Naive thymus-derived CD8-positive, alpha-beta T cell (primary cell): ENCODE data around the gene LYZL6. TPM values are rescaled to one million over a fixed set of nuclear protein-coding genes. Genes with fewer than 3 reads are reported as not detected.
A peak's percentile ranks its signal among the peaks of the same experiment; 100 is the strongest.

Source experiments
- ATAC-seq, 2 donors: fragments of 150-1000 bp; cut with Tn5 transposase in 1 of 2; sonication (Bioruptor Pico), chemical (Tn5 transposase) in 1 of 2; 1 replicate in 1 of 2; 2 replicates in 1 of 2; pipeline ENCODE4 v1.10.0; 2021; ENCODE audit warnings: mild to moderate bottlenecking in 2 of 2, moderate library complexity in 2 of 2
- POLR2A ChIA-PET: fragments of 350-600 bp; sonication (Branson Sonifier 250); formaldehyde crosslinking; loops from one replicate; lab custom pipeline; 2021; ENCODE audit warnings: antibody characterized with exemption; lab: Charles Lee
- DNase-seq, 10 donors: peaks; one replicate each; pipeline versions ENCODE4 v3.0.0 to v3.0.0-alpha.2; 2020 to 2022
- H3K27ac Mint-ChIP-seq, 10 donors: one replicate each; pipeline ENCODE4 v1.8.0; 2020 to 2022; ENCODE audit warnings: mild to moderate bottlenecking in 10 of 10, mixed read lengths in 10 of 10, moderate library complexity in 4 of 10, inconsistent platforms in 1 of 10
- H3K27me3 Mint-ChIP-seq, 5 donors: one replicate each; pipeline ENCODE4 v1.8.0; 2021 to 2022; ENCODE audit warnings: mixed read lengths in 5 of 5
- H3K36me3 Mint-ChIP-seq, 3 donors: one replicate each; pipeline ENCODE4 v1.8.0; 2020 to 2022; ENCODE audit warnings: mixed read lengths in 3 of 3, mild to moderate bottlenecking in 2 of 3, inconsistent platforms in 1 of 3
- H3K4me1 Mint-ChIP-seq, 4 donors: one replicate each; pipeline ENCODE4 v1.8.0; 2021 to 2022; ENCODE audit warnings: mixed read lengths in 4 of 4
- H3K4me3 Mint-ChIP-seq, 10 donors: one replicate each; pipeline ENCODE4 v1.8.0; 2020 to 2022; ENCODE audit warnings: mild to moderate bottlenecking in 10 of 10, mixed read lengths in 10 of 10, moderate library complexity in 6 of 10, inconsistent platforms in 1 of 10
- H3K9me3 Mint-ChIP-seq, 9 donors: one replicate each; pipeline ENCODE4 v1.8.0; 2020 to 2022; ENCODE audit warnings: mixed read lengths in 9 of 9, mild to moderate bottlenecking in 3 of 9, inconsistent platforms in 1 of 9, moderate library complexity in 1 of 9
- polyA plus RNA-seq, 3 donors: library from polyadenylated mRNA; unstranded; fragments of 300-500 nt; fragmentation: Illumina TruSeq; gene quantifications; one replicate each; pipeline ENCODE4 v1.2.3, GENCODE V29; 2021
- total RNA-seq, 8 experiments: library from RNA in 2 of 8; stranded (reverse) in 2 of 8; gene quantifications; one replicate each; pipeline ENCODE4 v1.2.3 and lab custom pipeline; 2021 to 2026

Gene LYZL6
- total and polyA plus RNA-seq, 5 experiments from 2014 or later, result not detected

DNA sequence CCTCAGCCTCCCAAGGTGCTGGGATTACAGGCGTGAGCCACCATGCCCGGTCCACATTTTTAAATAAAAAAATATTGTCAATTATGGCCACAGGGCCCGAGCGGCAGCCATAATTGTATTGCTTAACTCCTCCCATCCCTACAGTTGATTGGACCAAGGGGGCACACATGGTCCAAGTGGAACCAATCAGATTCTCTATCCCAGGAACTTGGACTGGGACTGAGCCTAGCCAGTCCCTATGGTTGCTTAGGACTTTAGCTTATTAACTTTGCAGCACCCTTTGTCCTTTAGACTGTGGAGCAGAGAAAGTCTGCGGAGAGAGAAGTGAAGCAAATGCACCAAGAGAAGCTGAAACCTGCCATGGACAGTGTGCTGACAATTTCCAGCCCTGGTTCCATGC lies 7.5 kb downstream of the LYZL6 start:
- no peak for ATAC-seq
- peaks cover 0 to 2% (median 0%) of the 10 kb centered on the region in 4 donors for H3K4me1 Mint-ChIP-seq
- POLR2A ChIA-PET, result no interaction called here
- no peak for DNase-seq
- H3K36me3 Mint-ChIP-seq, result no peaks in the 10 kb centered on the region
- H3K4me3 Mint-ChIP-seq, result no peak overlapping the region
- no peaks in the 10 kb centered on the region for H3K9me3 Mint-ChIP-seq
- H3K27ac Mint-ChIP-seq, result no peak overlapping the region
- no peaks in the 10 kb centered on the region for H3K27me3 Mint-ChIP-seq

DNA sequence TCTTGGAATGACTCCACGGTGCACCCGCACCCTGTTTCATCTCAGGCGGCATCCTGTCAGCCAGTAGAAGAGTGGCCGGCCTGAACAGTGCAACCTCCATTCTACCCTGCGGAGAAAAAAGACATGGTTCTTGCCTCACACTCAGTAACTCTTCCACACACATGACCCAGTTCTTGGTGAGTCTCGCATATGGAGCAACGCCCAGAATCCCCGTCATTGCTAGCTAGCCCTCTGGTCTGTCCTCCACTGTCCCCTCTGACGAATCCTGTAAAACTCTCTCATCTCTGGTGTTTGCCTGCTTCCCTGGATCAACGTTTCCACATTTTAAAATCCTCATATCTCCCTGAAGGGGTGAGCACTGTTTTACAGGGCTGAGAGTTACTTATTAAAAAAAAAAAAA lies 8.8 kb downstream of the LYZL6 start:
- Mint-ChIP-seq H3K4me1 (peaks cover 7 to 15% (median 11%) of the 10 kb centered on the region in 4 donors), H3K27ac (no peak overlapping the region)
- POLR2A ChIA-PET, result no interaction called here

DNA sequence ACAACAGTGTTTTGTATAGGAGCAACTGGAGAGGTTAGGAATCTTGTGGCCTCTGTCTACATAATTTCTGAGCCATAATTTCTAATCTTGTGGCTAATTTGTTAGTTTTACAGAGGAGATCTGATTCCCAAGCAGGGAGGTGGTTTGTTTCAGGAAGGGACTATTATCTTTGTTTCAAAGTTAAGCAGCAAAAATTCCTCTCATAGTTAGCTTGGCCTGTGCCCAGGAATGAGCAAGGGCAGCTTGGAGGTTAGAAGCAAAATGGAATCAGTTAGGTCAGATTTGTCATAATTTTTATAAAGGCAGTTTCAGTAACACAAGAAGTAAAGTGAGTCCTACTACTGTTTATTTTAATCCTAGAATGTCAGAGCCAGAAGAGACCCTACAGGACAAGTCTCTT lies 10.9 kb downstream of the LYZL6 start:
- H3K36me3 Mint-ChIP-seq, result no peaks in the 10 kb centered on the region

More for the DNA sequence above, 8.8 kb downstream of the LYZL6 start:
- ATAC-seq (no peak), DNase-seq (no peak)
- no peak overlapping the region for H3K4me3 Mint-ChIP-seq
- no peaks in the 10 kb centered on the region for H3K36me3 Mint-ChIP-seq
- no peaks in the 10 kb centered on the region for H3K9me3 Mint-ChIP-seq
- no peaks in the 10 kb centered on the region for H3K27me3 Mint-ChIP-seq

DNA sequence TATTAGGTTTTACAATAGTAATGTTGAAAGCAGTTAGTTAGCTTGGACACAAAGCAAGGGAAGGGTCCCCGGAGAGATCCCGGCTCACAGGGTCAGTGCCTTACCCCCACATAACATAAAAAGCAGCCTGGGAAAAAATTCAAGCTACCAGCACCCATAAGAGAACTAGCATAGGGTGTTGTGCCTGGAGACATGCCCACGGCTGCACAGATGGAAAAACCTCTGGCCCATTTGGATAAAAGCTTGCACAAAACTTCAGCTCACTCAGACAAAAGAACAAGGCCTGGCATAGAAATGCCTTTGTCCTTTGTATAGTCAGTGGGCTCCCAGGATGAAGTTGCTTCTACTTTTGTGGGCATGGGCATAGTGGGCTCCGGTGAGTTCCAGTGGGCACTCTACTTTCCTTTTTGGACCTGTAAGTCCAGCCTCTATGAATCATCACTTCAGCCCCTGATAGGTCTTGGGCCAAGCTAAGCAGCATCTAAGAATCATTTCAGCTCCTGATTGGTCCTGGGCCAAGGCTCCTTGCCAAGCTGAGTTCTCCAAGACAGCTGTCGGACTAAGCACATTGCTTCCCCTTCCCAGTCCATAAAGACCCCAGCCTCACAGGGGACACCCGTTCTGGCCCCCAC lies 11.6 kb downstream of the LYZL6 start:
- Mint-ChIP-seq H3K4me1 (peaks cover 7 to 19% (median 13%) of the 10 kb centered on the region in 4 donors), H3K36me3 (no peaks in the 10 kb centered on the region), H3K27ac (no peak overlapping the region), H3K27me3 (peaks cover 0 to 5% (median 0%) of the 10 kb centered on the region in 5 donors), H3K9me3 (no peaks in the 10 kb centered on the region), H3K4me3 (peak overlapping the region in 2 of 10 donors; percentile 24 to 33)
- POLR2A ChIA-PET, result interaction anchor here (1.0 kb wide), 1 partner anchor 12 kb away, joined by 4 read pairs; no protein-coding TSS in a partner anchor
- ATAC-seq, result no peak
- no peak for DNase-seq

More for the DNA sequence above, 10.9 kb downstream of the LYZL6 start:
- POLR2A ChIA-PET, result interaction anchor here (1.0 kb wide), 1 partner anchor 13 kb away, joined by 4 read pairs; no protein-coding TSS in a partner anchor
- peaks cover 7 to 19% (median 13%) of the 10 kb centered on the region in 4 donors for H3K4me1 Mint-ChIP-seq
- no peak overlapping the region for H3K4me3 Mint-ChIP-seq
- H3K27me3 Mint-ChIP-seq, result peaks cover 0 to 5% (median 0%) of the 10 kb centered on the region in 5 donors
- no peak for DNase-seq
- H3K27ac Mint-ChIP-seq, result peak overlapping the region in 1 of 10 donors; percentile 15
- no peaks in the 10 kb centered on the region for H3K9me3 Mint-ChIP-seq
- no peak for ATAC-seq

DNA sequence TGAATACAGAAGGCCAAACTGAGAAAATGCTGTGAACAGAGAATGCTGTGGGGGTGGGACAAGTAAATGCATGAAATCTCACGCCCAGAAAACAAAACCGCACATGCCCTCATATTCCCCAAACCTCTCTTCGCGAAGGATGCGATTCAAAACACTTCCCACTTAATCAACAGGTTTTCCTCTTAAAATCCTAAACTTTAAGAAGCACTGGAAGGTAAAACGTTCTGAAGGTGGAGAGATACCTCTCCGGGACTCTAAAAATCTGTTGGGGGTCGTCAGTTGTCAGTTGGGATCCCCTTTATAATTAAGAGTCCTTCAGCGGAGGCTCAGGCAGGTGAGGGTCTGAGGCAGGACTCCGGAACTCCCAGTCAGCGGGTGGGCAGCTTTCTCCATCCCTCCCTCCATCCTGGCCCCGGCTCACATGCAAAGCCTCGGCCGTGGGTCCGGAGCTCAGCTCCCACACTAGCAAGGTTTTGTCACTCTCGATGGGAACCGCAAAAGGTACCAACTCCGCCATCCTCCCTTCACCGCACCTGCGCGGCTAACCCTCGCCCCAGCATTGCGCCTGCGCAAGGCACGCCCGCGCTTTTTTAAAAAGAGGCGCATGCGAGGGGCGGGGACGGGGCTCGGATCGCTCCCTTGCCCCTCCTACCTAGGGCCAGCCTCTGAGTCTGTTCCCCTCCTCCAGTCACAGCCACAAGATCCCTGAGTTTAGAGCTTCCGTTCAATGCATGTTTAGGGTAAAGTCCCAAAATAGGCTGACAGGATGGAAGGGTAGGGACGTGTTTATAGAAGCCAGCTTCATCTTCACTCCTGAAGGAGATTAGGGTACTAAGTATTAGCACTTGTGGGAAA lies 13.1 kb downstream of the LYZL6 start, which contains the start of gene RDM1:
Gene RDM1 (minus strand): TSS at position 563 of the 855 bp plus-strand sequence. CDS start 46 bp downstream, at position 517.
- DNase-seq (peak; percentile 55 to 83 (median 74)), ATAC-seq (peak; percentile 92 to 98)
- Mint-ChIP-seq H3K27ac (peak within 1 kb of the TSS in 7 of 10 donors; percentile 1 to 86 (median 48)), H3K4me1 (peaks cover 7 to 19% (median 13%) of the 10 kb centered on the region in 4 donors), H3K4me3 (peak within 1 kb of the TSS; percentile 80 to 88 (median 84)), H3K27me3 (peaks cover 0 to 5% (median 0%) of the 10 kb centered on the region in 5 donors), H3K9me3 (no peaks in the 10 kb centered on the region), H3K36me3 (no peaks in the 10 kb centered on the region)
- POLR2A ChIA-PET, result interaction anchor here (0.9 kb wide), 1 partner anchor 32 kb away, joined by 3 read pairs; no protein-coding TSS in a partner anchor

DNA sequence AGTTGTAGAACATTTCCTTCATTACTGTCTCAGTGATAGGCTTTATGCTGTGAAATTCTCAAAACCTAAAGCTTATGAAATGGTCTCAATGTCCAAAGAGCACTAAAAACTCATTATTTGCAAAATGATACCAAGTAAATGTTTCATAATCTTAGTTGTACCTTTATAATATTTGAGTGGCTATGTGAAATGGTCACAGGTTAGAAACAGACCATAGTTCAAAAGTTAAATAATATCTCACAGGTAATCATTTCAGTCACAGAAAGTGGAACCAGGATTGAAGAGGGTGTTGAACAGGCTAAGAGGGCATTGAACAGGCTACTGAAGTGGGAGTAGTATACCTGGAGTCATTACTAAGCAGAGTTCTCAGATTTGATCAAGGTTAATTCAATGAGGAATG lies 15.8 kb downstream of the LYZL6 start:
- DNase-seq (no peak), ATAC-seq (no peak)
- Mint-ChIP-seq H3K27ac (no peak overlapping the region), H3K9me3 (no peaks in the 10 kb centered on the region), H3K4me3 (no peak overlapping the region), H3K36me3 (no peaks in the 10 kb centered on the region), H3K4me1 (peaks cover 7 to 28% (median 19%) of the 10 kb centered on the region in 4 donors), H3K27me3 (peaks cover 0 to 5% (median 0%) of the 10 kb centered on the region in 5 donors)
- POLR2A ChIA-PET, result no interaction called here

DNA sequence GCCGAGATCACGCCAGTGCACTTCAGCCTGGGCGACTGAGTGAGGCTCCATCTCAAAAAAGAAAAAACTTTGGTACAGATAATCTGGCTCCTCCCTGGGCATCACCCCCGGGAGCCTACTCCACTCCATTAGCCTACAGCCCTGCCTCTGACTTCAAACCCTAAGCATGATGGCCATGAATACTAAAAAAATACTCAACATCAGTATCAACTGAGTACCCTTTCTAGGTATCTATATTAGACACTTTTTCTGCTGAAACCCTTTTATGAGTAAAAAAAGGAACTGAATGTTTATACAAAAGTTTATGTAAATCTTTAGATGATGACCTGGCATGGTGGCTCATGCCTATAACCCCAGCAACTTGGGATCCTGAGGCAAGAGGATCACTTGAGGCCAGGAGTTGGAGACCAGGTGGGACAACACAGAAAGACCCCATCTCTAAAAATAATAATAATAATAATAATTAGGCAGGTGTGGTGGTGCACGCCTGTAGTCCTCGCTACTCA lies 19.9 kb downstream of the LYZL6 start:
- Mint-ChIP-seq H3K4me1 (peaks cover 0 to 22% (median 9%) of the 10 kb centered on the region in 4 donors), H3K4me3 (no peak overlapping the region), H3K27me3 (peaks cover 0 to 5% (median 0%) of the 10 kb centered on the region in 5 donors), H3K9me3 (no peaks in the 10 kb centered on the region), H3K36me3 (no peaks in the 10 kb centered on the region), H3K27ac (no peak overlapping the region)
- DNase-seq (no peak), ATAC-seq (no peak)
- POLR2A ChIA-PET, result no interaction called here

DNA sequence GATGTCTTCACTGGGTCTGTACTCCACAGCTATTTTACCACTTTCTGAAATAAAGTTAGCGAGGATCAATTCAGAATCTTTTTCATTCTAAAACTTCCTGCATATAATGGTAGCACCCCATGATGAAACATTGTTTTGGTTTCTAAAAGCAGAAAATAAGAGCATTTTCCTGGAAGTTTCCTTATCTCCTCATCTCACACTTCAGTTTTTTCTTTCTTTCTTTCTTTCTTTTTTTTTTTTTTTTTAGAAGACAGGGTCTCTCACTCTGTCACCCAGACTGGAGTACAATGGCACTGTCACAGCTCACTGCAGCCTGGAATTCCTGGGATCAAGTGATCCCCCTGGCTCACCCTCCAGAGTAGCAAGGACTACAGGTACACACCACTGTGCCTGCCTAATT lies 23.3 kb downstream of the LYZL6 start:
- peak overlapping the region in 1 of 10 donors; percentile 23 for H3K27ac Mint-ChIP-seq
- POLR2A ChIA-PET, result interaction anchor here (1.5 to 2.2 kb wide), 2 partner anchors 10 to 12 kb away, joined by 3 to 4 read pairs; no protein-coding TSS in a partner anchor

DNA sequence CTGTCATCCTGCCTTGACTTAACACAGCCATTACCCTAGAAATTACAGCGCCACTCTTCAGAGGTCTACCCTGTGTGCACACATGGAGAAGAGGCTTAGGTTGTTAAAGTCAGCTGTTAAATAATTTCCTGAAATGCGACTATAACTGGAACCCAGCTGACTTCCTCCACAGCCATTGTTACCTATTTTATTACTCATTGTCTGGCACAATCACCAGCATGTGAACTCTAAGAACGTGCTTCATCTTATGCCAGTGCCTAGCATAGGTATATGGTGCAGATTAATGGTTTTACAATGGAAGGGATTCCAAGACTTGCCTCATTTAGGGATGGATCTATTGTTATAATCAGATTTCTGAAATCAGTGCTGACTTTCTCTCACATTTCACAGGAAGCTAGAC lies 24.8 kb downstream of the LYZL6 start:
- POLR2A ChIA-PET, result interaction anchor here (2.2 kb wide), 1 partner anchor 13 kb away, joined by 4 read pairs; no protein-coding TSS in a partner anchor
- Mint-ChIP-seq H3K4me3 (no peak overlapping the region), H3K4me1 (peaks cover 0 to 32% (median 8%) of the 10 kb centered on the region in 4 donors), H3K27me3 (no peaks in the 10 kb centered on the region), H3K27ac (peak overlapping the region in 2 of 10 donors; percentile 24 to 31), H3K9me3 (no peaks in the 10 kb centered on the region), H3K36me3 (no peaks in the 10 kb centered on the region)
- no peak for ATAC-seq
- DNase-seq, result no peak

More for the DNA sequence above, 23.3 kb downstream of the LYZL6 start:
- Mint-ChIP-seq H3K27me3 (no peaks in the 10 kb centered on the region), H3K9me3 (no peaks in the 10 kb centered on the region), H3K4me1 (peaks cover 2 to 34% (median 11%) of the 10 kb centered on the region in 4 donors), H3K36me3 (no peaks in the 10 kb centered on the region), H3K4me3 (no peak overlapping the region)
- DNase-seq (no peak), ATAC-seq (no peak)

DNA sequence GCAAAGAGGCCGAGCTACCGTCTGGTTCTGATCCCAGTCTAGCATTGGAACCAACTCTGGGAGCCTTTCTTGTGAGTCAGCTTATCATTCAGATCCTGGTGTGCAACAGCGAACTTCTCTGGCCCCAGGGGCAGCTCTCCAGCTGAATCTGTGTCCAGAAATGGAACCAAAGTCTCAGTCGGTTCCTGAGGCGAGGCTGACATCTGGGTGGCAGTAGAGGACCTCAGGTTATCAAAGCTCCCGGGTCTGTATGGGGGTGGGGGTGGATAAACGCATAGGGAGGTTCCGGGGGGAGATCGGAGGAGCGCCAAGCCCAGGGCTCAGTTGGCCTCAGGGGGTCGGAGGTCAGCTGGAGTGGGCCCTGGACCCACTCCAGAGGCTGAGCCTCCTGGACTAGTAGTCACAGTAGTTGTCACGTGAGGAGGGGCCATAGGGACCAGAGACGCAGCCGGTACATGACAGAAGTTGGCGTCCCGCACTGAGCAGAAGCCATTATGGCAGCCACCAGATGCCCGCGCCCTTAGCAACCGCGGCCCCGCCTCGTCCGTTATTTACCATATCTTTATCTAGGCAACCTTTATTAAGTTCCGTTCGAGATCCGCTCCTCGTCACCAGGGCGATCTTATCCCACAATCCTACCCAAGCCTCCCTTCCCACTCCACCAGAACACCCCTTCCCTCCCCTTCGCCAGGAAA lies 25.8 kb downstream of the LYZL6 start:
- H3K27me3 Mint-ChIP-seq, result no peaks in the 10 kb centered on the region
- POLR2A ChIA-PET, result interaction anchor here (0.5 kb wide), 1 partner anchor 35 kb away, joined by 3 read pairs; no protein-coding TSS in a partner anchor
- H3K36me3 Mint-ChIP-seq, result no peaks in the 10 kb centered on the region
- ATAC-seq (no peak), DNase-seq (no peak)
- H3K27ac Mint-ChIP-seq, result no peak overlapping the region
- no peaks in the 10 kb centered on the region for H3K9me3 Mint-ChIP-seq
- peak overlapping the region in 1 of 10 donors; percentile 38 for H3K4me3 Mint-ChIP-seq
- peaks cover 0 to 42% (median 8%) of the 10 kb centered on the region in 4 donors for H3K4me1 Mint-ChIP-seq

DNA sequence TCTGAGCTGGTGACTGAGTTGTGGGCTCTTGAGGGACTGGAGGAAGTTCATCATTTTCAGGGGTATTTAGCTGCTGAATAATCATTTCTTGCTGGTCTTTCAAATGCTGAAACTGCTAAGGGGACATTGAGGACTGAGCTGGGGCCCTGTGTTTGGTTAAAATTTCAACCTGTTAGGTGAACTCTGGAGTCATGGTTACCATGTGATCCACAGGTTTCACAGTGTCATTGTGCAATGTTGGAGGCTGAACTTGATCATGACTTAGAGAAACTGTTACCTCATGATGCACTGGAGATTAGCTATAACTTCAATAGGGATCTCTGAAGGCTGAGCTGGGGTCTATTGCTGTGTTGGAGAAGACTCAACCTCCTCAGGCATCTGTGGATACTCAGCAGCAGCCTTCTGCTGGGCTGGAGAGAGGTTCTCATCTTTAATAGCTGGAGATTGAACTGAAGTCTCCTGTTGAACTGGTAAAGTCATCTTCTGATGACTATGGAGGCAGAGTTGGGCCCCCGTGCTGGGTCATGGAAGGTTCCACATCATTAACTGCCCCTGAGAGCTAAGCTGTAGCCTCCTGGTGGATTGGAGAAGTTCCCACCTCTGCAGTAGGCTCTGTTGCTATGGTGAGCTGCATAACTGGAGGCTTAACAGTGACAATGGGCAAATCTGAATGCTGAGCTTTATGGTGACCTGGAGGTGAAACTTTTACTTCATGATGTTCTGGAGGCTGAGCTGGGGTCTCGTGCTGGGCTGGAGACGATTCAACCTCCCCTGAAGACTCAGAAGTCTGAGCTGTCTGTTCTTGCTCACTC lies 28.2 kb downstream of the LYZL6 start:
- H3K27ac Mint-ChIP-seq, result peak overlapping the region in 1 of 10 donors; percentile 22
- H3K27me3 Mint-ChIP-seq, result no peaks in the 10 kb centered on the region
- ATAC-seq (no peak), DNase-seq (no peak)
- no peaks in the 10 kb centered on the region for H3K36me3 Mint-ChIP-seq
- no peaks in the 10 kb centered on the region for H3K9me3 Mint-ChIP-seq
- POLR2A ChIA-PET, result interaction anchor here (1.6 kb wide), 1 partner anchor 19 kb away, joined by 3 read pairs; no protein-coding TSS in a partner anchor
- peaks cover 0 to 35% (median 8%) of the 10 kb centered on the region in 4 donors for H3K4me1 Mint-ChIP-seq
- H3K4me3 Mint-ChIP-seq, result no peak overlapping the region
